ENCODE measurements around the gene CD68.

DNA sequence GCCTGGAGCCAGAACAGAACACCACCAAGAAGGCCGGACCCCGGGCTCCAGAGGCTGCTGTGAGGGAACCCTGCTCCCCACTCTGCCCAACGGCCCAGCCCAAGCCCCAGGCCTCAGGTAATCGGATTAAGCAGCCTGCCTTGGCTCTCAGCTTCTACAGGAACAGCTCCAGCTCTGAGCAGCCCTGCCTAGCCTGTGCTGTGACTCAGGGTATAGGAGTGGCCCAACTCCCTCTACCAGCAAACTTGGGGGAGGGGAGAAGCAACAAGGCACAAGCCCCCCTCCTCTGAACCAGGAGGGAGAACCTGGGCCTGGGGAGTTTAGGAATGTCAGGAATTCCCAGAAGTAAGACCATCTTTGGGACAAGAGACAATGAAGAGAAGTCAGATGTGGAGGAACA lies 11.3 kb downstream of the CD68 start:
- TF ChIP-seq, protein P1, sequence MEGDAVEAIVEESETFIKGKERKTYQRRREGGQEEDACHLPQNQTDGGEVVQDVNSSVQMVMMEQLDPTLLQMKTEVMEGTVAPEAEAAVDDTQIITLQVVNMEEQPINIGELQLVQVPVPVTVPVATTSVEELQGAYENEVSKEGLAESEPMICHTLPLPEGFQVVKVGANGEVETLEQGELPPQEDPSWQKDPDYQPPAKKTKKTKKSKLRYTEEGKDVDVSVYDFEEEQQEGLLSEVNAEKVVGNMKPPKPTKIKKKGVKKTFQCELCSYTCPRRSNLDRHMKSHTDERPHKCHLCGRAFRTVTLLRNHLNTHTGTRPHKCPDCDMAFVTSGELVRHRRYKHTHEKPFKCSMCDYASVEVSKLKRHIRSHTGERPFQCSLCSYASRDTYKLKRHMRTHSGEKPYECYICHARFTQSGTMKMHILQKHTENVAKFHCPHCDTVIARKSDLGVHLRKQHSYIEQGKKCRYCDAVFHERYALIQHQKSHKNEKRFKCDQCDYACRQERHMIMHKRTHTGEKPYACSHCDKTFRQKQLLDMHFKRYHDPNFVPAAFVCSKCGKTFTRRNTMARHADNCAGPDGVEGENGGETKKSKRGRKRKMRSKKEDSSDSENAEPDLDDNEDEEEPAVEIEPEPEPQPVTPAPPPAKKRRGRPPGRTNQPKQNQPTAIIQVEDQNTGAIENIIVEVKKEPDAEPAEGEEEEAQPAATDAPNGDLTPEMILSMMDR (conservative IDR thresholded peaks at IDR 0.05; ENCODE audit: low read depth, low read length): no peak
- no peak for TF ChIP-seq EZH2 (IDR thresholded peaks at IDR 0.05; ENCODE audit: borderline replicate concordance, low read depth, low read length, poor library complexity, severe bottlenecking)
